WI38 (cell line): ENCODE data around the gene HECW1.

Experiments
- H3K4me3 ChIP-seq: 2 replicates; pipeline ENCODE4 v1.5.1; 2011; ENCODE audit warnings: low read depth, mild to moderate bottlenecking, control low read depth, low read length
- TF ChIP-seq, protein P1 (sequence below): IDR thresholded peaks from 2 replicates; pipeline ENCODE4 v1.5.1; 2012; ENCODE audit warnings: low read depth, mild to moderate bottlenecking, control low read depth, low read length

Gene HECW1

DNA sequence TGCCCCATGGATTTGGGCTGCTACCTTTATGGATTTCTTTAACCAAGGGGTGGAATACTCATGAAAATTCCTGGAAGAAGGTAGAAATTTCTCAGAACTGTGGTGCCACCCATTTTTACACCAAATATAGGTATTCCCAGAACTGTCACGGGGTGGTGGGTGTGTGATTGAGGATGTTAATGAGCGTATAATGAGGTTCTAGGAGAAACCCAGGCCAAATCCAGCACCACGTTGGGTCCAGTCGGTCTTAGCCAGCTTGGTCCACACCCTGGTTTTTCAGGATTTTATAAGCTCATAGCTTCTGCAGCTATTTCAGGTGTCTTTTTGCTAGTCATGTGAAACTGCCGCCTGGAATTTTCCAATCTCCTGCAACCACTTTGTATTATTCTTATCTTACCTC is 83.3 kb downstream of the HECW1 start:
- no peak overlapping the region for H3K4me3 ChIP-seq
- TF ChIP-seq, protein P1, sequence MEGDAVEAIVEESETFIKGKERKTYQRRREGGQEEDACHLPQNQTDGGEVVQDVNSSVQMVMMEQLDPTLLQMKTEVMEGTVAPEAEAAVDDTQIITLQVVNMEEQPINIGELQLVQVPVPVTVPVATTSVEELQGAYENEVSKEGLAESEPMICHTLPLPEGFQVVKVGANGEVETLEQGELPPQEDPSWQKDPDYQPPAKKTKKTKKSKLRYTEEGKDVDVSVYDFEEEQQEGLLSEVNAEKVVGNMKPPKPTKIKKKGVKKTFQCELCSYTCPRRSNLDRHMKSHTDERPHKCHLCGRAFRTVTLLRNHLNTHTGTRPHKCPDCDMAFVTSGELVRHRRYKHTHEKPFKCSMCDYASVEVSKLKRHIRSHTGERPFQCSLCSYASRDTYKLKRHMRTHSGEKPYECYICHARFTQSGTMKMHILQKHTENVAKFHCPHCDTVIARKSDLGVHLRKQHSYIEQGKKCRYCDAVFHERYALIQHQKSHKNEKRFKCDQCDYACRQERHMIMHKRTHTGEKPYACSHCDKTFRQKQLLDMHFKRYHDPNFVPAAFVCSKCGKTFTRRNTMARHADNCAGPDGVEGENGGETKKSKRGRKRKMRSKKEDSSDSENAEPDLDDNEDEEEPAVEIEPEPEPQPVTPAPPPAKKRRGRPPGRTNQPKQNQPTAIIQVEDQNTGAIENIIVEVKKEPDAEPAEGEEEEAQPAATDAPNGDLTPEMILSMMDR = no peak

DNA sequence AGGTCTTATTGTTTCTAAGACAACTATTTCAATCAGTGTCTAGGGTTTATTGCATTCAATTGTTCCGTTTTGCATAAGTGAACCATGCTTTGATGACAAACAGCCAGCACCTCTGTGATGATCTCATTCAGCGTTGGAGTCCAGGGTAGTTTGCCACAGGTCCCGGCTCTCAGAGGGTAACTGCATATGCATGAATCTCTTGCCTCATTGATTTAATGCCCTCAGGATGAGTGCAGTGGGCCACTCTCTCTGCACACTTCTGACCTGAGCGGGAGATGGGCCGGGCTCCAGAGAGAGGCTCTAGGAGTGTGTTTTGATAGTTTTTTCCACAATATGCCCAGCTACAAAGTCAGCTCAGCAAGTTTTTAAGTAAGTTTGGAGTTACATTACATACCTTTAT is 83.9 kb downstream of the HECW1 start:
- TF ChIP-seq, protein P1 = no peak

DNA sequence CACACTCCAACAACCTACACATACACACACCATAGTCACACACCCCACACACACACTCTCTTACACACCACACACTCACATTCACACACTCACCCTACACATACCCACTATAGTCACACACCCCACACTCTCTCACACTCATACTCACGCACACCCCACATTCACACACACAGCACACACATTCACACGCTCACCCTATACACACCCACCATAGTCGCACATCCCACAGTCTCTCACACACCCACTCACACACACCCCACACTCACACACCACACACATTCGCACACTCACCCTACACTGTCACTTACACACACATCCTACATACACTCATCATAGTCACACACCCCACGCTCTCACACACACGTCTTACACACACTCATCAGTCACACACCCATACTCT is 85.6 kb downstream of the HECW1 start:
- TF ChIP-seq, protein P1 = no peak
- no peak overlapping the region for H3K4me3 ChIP-seq

More for the DNA sequence above, 83.9 kb downstream of the HECW1 start:
- no peak overlapping the region for H3K4me3 ChIP-seq

DNA sequence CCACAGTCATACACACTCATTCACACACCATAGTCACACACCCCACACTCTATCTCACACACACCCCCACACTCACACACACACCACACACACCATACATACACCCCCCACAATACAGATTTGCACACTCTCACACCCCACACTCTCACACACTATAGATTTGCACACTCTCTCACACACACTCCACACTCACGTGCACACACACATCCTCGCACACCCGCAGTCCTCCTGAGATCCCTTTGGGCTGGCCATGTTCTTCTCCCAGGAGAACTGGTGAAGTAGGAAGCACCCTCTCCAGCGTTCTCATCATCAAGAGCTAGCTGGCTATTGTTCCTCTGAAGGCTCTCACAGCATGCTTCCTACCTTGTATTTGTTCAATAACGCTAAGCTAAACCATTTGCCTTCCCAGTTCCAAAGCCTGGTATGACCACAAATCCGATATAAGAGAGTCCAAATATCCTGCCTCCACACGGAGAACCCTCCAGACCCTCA is 86.2 kb downstream of the HECW1 start:
- no peak overlapping the region for H3K4me3 ChIP-seq

DNA sequence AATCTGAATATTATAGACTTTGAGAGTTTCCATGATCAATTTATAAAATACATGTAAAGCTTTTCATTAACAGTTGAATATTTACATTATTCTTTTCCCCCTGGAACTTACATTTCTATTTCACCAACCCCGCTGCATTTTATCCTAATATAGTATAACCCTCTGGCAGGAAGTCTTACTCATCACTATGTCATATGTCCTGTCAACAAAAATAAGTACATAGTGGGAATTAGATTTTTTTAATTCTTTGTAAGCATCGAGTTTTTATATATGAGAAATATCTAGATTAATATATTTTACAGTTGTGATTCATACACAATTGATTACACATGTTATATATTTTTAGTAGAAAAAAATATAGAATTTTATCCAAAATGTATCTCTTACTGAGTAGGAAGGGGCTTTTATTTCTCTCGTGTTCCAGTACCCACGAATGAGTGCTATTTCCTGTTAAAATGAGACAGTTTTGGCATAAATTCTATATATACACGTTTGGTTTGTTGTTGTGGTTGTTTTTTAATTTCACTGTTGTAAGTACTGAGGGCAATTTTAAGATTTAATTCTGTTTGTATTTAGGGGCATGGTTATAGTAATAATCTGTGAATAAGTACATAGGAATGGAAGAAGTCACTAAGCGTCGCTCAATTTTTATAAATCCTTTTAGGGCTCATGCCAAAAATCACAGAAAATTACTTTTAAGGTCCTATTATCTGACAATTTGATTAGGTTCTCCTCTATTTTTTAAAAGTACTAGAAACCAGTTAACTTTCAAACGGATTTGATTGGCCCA is 87.1 kb downstream of the HECW1 start:
- TF ChIP-seq, protein P1 = no peak
- H3K4me3 ChIP-seq = no peak overlapping the region

More for the DNA sequence above, 86.2 kb downstream of the HECW1 start:
- TF ChIP-seq, protein P1 = no peak

DNA sequence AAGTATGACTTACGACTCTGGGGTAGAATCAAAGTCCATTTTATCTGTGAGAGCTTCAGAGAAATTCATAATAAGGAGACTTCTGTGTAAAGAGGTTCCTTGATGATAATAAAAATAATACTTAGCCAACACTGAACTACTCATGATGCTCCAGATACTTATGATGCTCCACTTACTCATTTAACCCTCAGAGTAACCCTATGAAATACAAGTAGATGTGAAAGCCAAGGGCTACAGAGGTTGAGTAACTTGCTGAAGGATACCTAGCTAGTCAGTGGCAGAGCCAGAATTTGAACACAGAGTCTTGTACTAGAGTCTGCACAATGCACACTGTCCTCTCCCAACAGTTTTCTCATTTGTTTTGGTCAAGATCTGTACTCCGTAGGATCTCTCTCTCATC is 89.5 kb downstream of the HECW1 start:
- no peak overlapping the region for H3K4me3 ChIP-seq
- TF ChIP-seq, protein P1 = no peak

DNA sequence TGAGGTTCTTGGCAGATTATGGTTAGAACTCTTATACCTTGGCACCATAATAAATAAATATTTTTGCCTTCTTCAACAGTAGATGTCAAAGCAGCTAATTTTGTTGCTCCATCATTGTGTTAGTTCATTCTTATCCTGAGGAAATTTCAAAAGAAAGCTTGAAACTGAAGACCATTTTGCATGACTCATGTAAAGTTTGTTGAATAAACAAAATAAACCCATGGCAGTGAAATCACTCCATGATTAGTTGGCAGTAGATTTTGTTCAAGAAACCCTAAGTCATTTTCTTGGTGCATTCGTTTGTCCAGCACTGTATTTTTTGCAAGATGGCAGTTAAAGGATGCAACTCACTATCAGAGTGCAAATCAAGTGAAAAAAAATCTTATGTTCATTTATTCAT is 91.6 kb downstream of the HECW1 start:
- no peak overlapping the region for H3K4me3 ChIP-seq
- TF ChIP-seq, protein P1 = no peak
